ENCODE data around the gene VPS50.
"Not testable (repeated sequence)": the region's sequence is repeated elsewhere in the genome, so short reads cannot be mapped to it uniquely, and the experiment has no call there.

The VPS50 gene

GRCh38 chr7:93239824-93240223, 7.7 kb downstream of the VPS50 start:
- in situ Hi-C loops (cut with MboI; ENCODE audit: low sequenced_read_pairs): no loop called here

DNA sequence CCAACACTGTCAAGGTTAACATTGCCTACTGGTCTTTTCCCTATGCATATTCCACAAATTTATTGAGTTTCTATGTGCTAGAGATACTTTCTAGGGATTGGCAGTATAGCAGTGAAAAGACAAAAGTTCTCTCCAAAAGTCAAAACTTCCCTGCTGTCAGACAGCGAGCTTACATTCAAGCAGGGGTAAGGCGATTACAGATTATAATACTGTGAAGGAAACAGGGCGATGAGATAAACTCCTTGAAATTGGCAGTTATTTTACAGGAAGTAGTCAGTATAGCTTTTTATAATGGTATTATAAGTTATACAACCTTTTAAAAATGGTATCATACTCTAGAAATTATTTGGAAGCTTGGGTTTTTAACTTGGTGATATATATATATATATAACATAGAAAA, 9.9 kb downstream of the VPS50 start:
- in situ Hi-C loops (cut with MboI; ENCODE audit: low sequenced_read_pairs): no loop called here

DNA sequence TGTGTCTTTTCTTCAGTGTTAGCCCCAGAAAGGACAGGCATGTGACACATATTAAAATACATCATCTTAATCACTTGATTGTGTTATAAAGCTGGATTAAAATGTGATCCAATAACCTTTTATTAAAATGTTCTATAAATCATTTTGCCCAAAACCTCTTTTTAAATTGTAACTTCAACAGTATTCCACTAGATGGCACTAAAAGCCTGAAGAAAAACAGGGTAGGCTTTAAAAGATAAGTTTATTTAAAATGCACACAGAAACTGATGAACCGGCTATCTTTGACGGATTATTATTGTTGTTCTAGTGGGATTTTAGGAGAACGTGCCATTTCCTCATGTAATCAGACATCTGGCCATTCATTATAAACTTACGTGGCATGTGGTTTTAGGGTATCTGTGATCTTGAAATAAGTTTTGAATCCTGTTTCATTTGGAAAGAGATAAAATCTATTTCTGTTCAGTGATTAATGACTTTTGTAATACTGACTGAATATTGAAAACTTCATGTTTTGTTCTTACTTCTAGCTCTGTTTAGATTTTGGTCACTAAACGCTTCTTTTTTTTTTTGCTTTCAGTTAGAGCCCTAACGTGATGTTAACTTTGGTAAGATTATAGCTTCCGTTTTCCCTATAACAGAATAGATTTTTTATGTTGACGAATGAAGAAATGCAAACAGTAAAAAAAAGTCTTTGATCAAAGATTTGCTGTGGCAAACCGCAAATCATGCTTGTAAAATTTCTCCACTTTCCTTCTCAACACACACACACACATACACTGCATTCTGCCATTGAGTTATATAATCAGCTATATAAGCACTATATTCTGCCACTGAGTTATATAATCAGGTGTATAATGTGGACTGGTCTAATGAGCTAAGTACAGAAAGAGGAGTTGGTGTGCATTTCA, 13.6 kb downstream of the VPS50 start:
- in situ Hi-C loops (cut with MboI; ENCODE audit: low sequenced_read_pairs): no loop called here

DNA sequence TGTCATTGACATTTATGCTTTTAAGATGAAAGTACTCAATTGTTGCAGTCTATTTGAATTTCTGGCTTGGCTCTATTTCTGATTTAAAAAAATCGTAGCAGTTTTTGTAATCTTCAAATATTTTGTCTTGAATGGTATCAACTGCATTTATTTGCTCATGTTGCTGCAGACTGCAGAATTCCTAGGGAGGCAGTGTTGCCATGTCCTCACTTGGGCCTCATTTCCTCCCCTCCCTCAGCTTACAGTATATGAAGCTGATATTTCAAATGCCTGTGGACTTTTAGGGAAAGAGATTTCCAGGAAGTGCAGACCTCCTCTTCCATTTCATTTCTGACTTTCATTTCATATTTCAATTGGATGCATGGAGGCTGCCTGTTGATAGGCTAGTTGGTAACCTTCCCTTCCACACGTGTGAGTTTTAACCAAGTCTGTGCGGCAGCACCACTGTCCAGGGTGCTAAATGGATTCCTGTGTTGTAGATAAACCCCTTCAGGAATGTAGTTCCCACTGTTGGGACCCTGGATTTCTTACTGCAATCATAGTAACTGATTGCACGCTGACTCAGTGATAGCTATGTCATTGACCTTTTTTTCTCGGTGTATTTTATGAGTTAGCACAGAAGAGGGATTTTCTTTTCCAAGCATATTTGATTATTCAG, 17.5 kb downstream of the VPS50 start:
- in situ Hi-C loops (cut with MboI; ENCODE audit: low sequenced_read_pairs): no loop called here

- in situ Hi-C loops (cut with MboI; ENCODE audit: low sequenced_read_pairs): no loop called here
Observed at GRCh38 chr7:93258661-93259060, 26.5 kb downstream of the VPS50 start.

GRCh38 chr7:93262535-93262934, 30.4 kb downstream of the VPS50 start:
- in situ Hi-C loops (cut with MboI; ENCODE audit: low sequenced_read_pairs): no loop called here

GRCh38 chr7:93265220-93265619, 33.1 kb downstream of the VPS50 start:
- in situ Hi-C loops (cut with MboI; ENCODE audit: low sequenced_read_pairs): no loop called here

- in situ Hi-C loops (cut with MboI; ENCODE audit: low sequenced_read_pairs): no loop called here
Observed at GRCh38 chr7:93279541-93279940, 47.4 kb downstream of the VPS50 start.

GRCh38 chr7:93284908-93285307, 52.7 kb downstream of the VPS50 start:
- in situ Hi-C loops (cut with MboI; ENCODE audit: low sequenced_read_pairs): no loop called here

- in situ Hi-C loops (cut with MboI; ENCODE audit: low sequenced_read_pairs): no loop called here
Observed at GRCh38 chr7:93293229-93293628, 61.1 kb downstream of the VPS50 start.

- in situ Hi-C loops (cut with MboI; ENCODE audit: low sequenced_read_pairs): no loop called here
Observed at GRCh38 chr7:93298206-93298605, 66.0 kb downstream of the VPS50 start.

DNA sequence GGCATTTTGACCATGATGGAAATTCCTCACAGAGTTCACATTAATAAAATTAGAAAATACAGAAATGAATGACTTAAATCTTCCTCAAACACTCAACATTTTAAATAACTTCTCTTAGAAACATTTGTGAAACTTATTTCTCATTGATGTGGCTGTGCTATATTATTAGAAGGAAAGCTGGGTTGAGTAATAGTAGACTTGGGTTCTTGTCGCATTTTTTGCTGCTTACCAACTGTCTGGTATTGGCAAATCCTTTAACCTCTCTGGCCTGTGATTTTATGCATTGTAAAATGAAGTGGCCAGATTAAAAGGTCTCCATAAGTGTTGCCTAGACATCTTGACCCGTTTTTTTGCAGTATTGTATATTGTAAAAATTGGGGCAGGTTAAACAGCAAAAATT, 66.5 kb downstream of the VPS50 start:
- in situ Hi-C loops (cut with MboI; ENCODE audit: low sequenced_read_pairs): no loop called here

DNA sequence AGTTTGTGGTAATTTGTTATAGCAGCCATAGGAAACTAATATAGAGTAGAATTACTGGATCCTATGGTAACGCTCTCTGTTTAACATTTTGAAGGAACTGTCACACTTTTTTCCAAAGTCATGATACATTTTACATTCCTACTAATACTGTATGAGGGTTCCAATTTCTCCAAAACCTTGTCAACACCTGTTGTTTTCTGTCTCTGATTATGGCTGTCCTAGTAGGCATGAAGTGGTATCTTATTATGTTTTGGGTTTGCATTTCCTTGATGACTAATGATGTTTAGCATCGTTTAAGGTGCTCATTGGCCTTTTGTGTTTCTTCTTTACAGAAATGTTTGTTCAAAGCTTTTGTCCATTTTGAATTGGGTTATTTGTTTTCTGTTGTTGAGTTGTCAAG, 69.6 kb downstream of the VPS50 start:
- in situ Hi-C loops (cut with MboI; ENCODE audit: low sequenced_read_pairs): no loop called here

DNA sequence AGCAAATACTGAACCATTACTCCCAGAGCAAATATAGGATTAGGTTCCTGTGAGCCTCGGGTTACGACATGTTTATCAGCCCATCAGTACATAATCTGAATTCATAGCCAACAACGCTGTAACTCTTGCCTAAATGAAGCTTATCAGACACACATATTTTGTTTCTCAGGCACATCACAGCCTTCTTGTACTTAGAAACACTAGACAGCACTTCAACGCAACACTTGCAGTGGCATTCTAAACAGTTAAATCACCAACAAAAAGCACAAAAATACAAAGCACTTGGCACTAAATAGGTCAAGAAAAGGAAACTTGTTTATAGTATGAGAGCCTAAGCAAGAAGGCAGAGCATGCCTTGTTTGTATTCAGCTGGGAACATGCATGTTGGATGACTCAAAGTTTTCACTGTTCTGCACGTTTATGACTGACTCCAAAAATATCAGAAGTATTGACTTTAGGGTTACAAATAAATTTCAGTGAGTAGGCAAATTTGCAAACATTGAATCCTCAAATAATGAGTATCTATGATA, 75.0 kb downstream of the VPS50 start:
- in situ Hi-C loops (cut with MboI; ENCODE audit: low sequenced_read_pairs): no loop called here

DNA sequence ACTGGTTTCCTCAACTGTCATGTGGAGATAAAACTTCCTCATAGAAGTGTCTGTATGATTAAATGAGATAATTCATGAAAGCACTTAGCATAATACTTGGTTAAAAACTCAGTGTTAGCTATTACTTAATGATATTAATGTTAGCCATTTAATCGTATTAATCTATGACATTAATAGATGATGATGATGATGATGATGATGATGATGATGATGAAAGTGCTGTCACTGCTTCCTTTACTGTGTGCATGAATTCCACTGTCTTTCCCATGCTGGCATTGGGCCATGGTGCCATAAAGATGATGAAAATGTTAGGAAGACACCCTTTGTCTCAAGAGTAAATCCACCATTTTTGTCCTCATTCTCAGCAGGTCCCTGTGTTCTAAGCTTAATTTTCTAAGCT, 75.8 kb downstream of the VPS50 start:
- in situ Hi-C loops (cut with MboI; ENCODE audit: low sequenced_read_pairs): no loop called here

GRCh38 chr7:93310346-93310745, 78.2 kb downstream of the VPS50 start:
- in situ Hi-C loops (cut with MboI; ENCODE audit: low sequenced_read_pairs): no loop called here

DNA sequence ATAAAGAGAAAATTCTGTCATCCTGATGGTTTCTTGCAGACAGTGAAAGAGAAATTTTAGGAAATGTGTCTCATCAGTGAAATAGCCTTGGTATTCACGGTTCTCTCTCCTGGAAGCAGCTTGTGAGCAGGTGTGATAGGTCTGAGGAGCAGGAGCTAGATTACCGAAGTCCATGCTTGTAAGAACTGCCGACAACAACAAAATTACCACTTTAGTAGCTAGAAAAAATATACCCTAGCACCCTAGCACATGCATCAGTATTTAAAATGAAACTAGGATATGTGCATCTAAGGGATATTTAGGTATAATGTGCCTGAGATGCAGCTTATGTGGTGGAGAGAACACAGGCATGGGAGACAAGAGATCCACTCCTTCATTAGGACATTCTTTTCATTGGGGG, 82.3 kb downstream of the VPS50 start:
- in situ Hi-C loops (cut with MboI; ENCODE audit: low sequenced_read_pairs): no loop called here

DNA sequence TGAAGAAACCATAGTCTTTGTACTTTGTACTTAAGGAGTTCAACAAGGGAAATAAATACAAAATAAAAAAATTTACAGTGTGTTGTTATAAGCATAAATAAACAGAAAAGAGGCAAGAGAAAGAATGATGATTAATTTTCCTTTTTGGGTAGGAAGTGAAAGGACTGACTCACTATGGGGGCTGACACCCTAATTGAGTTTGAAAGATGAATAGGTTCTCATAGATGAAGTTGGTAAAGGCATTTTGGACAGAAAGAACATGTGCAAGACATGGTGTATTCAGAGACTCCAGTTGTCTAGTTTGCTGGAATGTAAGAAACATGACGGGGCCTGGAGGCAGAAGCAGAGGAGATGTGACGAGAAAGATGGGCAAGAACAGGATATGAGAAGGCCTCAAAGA, 83.7 kb downstream of the VPS50 start:
- in situ Hi-C loops (cut with MboI; ENCODE audit: low sequenced_read_pairs): no loop called here

- in situ Hi-C loops (cut with MboI; ENCODE audit: low sequenced_read_pairs): no loop called here
Observed at GRCh38 chr7:93316730-93317129, 84.6 kb downstream of the VPS50 start.

DNA sequence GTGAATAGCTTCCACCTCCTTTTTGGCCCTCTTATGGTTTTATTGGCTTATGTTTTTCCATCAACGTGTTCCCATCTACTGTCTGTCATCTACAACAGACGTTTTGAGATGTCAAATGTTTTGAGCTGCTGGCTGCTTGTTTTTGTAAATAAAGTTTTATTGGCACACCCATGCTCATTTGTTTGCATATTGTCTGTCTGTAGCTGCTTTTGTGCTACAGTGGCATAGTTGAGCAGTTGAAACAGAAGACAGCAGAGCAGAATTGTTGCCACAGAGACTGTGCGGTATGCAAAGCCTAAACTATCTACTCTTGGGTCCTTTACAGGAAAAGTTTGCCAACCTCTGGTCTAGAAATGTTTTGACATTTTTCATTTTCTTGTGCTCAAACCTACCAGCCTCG, 88.7 kb downstream of the VPS50 start:
- in situ Hi-C loops (cut with MboI; ENCODE audit: low sequenced_read_pairs): no loop called here

DNA sequence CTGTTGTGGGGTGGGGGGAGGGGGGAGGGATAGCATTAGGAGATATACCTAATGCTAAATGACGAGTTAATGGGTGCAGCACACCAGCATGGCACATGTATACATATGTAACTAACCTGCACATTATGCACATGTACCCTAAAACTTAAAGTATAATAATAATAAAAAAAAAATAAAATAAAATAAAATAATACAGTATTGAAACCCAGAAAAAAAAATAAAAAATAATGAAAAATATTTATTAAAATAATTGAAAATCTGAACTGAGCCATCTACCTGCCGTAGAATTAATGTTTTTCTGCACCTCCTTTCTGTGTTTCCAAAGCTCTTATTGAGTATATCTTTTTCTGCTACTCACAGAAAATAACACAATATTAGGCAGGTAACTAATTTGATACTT, 94.1 kb downstream of the VPS50 start:
- in situ Hi-C loops (cut with MboI; ENCODE audit: low sequenced_read_pairs): not testable (repeated sequence)

DNA sequence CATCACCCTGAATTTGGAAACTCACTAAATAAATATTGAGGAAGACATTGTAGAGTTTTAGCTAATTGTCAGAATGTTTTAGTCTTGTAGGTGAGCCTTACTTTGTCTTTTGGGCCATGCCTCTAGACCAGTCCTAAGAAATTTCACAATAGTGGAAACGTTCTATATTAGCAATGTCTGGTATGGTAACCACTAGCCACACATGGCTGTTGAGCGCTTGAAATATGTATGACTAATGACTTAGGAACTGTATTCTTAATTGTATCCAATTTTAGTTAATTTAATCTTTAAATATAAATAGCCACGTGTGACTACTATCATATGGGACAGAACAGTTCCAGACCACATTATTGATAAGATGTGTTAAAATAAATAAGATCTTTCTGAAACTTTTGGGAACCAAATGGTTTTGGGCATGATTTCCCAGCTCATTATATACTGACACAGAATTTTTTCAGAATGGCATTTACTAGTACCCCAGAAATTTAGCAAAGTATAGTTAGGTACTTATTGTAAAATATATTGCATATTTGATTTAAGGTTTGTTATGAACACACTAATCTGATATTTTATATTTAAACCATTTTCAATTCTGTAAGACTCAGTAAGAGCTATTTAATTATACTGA, 95.0 kb downstream of the VPS50 start:
- in situ Hi-C loops (cut with MboI; ENCODE audit: low sequenced_read_pairs): no loop called here

All from HL-60/S4 treated with retinoic acid at 250 ng/mL for 4 days and 3 days (cell line).